HG03354 (cell line): ENCODE data around the gene SKIL.
"Not testable (repeated sequence)": the region's sequence is repeated elsewhere in the genome, so short reads cannot be mapped to it uniquely, and the experiment has no call there.

Source experiments
- ATAC-seq: cut with Tn5 transposase; IDR thresholded peaks from one replicate; pipeline ENCODE4 v1.9.1; 2021; ENCODE audit warnings: mild to moderate bottlenecking; ENCODE audit not compliant: unreplicated experiment, poor library complexity, severe bottlenecking

SKIL gene, protein sequence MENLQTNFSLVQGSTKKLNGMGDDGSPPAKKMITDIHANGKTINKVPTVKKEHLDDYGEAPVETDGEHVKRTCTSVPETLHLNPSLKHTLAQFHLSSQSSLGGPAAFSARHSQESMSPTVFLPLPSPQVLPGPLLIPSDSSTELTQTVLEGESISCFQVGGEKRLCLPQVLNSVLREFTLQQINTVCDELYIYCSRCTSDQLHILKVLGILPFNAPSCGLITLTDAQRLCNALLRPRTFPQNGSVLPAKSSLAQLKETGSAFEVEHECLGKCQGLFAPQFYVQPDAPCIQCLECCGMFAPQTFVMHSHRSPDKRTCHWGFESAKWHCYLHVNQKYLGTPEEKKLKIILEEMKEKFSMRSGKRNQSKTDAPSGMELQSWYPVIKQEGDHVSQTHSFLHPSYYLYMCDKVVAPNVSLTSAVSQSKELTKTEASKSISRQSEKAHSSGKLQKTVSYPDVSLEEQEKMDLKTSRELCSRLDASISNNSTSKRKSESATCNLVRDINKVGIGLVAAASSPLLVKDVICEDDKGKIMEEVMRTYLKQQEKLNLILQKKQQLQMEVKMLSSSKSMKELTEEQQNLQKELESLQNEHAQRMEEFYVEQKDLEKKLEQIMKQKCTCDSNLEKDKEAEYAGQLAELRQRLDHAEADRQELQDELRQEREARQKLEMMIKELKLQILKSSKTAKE

DNA sequence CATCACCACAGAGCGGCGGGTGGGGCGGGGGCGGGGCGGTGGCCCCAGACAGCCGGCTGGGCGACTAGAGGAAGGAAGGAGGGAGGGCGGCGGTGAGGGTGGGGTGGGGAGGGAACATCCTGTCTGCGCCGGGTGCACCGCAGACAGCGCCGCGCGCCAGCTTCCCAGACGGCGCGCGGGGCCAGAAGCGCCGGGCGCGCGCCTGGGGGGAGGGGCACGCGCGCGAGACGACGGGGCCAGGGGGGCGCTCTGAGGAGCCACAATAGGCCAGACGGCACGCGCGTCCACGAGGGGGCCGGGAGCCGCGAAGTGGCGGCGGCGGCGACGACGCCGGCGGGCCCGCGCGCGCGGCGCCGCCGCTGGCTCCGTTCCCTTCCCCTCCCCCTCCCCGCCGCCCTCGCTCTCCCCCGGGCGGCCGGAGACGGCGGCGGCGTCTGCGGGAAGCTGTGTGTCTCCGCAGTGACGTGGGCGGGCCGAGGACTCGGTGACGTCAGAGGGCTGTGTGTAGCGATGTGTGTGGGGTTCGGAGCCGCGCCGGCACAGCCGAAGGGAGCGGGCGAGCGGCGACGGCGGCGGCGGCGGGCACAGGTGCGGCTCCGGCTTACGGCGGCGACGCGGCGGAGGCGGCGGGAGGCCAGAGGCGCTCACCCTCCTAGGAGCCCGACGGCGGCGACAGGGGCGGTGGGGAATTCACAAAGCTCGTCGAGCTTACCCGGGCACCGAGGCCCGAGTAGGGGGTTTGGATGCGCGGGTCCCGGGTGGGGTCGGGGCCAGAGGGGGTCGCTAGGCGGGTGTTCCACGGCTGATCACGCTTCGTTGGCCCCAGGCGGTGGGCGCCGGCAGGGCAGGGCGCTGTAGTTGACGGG, at the start of gene SKIL:
TSS of gene SKIL (plus strand) at position 540 of the 866 bp plus-strand sequence. CDS start 2,617 bp downstream, outside the sequence.
- peak; percentile 68 for ATAC-seq

DNA sequence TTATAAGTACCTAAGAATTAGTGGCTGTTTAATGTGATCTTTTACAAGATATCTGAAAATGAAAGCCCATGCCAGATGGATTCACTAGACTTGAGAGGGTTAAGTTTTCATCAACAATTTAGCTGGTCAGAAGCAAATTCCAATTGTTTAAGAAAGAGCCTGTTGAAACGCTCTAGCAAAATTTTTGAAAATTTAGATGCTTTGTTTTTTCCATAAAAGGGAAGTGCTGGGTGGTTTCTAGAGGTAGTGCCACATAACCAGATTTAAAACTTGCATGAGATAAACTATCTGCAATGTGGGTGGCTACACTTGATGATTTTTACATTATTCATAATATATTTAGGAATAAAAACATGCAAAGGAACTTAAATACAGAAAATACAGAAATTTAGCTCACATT, 48.5 kb upstream of the SKIL start:
- ATAC-seq = no peak

DNA sequence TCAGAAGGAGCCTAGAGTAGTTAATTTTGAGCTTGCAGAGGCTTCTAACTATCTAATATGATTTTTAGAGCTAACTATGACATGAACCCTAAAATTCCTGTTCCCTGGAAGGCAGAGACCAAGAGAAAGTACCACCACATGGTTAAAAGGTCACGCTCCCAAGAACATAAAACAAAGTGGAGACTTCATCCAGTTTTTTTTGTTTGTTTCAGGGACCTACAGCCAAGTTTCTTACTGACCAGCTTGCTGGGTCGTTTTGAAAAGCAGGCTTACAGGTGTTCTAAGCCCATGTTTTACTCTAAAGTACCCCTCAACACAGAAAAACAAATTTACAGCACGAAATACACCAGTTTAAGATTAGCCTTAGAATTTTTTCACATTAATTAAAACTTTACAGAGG, 39.6 kb upstream of the SKIL start:
- ATAC-seq = no peak

DNA sequence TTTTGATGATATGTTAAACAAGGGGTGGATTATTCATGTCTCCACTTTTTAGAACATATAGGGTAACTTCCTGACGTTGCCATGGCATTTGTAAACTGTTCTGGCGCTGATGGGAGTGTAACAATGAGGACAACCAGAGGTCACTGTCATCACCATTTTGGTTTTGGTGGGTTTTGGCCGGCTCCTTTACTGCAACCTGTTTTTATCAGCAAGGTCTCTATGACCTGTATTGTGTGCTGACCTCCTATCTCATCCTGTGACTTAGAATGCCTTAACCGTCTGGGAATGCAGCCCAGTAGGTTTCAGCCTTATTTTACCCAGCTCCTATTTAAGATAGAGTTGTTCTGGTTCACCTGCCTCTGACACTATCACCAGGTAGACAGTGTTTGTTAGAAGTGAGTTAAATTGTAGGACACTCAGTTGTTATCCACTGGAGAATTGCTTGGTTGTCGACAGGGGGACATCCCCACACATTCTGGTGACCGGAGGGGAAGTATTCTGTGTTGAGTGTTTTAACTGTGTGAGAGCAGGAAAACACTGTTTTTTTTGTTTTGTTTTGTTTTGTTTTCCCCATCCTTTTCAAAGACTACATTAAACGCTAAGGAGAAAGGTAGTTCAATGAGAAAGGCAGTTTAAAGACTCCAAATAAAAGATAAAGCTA, 36.9 kb upstream of the SKIL start:
- no peak for ATAC-seq

DNA sequence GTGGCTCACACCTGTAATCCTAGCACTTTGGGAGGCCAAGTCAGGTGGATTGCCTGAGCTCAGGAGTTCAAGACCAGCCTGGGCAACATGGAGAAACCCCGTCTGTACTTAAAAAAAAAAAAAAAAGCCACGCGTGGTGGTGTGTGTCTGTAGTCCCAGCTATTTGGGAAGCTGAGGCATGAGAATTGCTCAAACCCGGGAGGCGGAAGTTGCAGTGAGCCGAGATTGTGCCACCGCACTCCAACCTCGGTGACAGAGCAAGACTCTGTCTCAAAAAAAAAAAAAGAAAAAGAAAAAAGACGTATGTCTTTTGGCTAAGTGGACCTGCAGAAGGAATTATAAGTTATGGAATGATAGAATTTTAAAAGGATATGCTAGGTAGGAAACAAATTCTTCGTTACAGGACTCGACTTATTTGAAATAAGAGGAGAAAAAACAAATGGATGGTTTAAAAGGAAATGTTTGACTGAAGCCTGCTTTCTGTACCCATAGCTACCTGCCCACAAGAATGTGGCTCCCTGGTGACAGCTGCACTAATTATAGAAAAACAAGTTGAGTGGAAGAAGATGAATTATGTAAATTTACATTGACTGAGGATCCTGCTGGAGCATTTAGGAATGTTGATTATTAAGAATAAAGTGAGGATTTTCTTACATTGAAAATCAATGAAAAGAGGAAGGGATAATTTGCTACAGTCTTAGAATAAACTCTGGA, 36.0 kb upstream of the SKIL start:
- ATAC-seq = no peak

DNA sequence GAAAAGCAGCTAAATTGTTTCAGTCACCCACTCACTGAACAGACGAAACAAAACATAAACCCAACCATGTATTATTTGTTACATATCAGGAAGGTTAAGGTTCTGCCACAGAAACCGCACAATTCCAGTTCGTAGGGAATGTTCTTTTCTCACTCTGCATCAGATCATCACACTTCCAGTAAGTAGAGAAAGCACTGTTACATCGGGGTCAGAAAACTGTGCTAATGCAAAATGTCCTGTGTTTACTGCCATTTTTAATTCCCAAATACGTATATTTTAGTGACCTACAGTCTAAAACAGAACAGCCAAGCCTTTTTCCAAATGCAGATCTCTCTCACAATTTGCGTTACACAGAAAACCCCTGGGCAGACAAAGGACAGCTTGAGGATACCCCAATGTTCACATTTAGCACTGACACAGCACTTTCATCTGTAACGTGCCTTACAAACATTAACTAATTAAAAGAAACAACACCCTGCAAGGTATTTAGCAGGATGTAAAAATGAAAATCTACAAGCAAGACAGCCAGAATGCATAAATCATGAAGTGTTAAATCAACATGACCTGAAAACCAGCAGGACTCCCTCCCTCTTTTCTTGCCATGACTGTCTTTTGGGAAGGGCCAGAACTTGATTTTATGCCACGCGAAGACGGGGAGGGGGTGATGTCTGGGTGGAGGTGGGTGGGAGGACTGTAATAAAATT, 34.8 kb upstream of the SKIL start:
- ATAC-seq = no peak

DNA sequence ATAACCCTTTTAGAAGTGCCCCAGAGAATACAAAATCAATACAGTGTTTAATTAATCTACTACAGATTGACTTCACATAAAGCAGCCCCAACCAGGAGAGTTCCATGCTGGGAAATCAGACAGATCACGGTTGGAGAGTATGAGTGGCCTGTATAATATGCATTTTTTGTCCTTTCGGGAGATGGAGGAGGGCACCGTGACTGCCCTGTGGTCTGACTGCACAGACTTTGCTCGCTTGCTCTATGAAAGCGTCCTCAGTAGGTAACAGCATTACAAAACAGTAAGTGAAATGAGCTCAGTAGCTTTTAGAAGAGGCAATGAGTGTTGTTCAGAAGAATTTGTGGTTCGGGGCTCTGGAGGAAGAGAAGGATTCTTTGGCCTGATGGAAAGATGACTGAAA, 34.2 kb upstream of the SKIL start:
- no peak for ATAC-seq

DNA sequence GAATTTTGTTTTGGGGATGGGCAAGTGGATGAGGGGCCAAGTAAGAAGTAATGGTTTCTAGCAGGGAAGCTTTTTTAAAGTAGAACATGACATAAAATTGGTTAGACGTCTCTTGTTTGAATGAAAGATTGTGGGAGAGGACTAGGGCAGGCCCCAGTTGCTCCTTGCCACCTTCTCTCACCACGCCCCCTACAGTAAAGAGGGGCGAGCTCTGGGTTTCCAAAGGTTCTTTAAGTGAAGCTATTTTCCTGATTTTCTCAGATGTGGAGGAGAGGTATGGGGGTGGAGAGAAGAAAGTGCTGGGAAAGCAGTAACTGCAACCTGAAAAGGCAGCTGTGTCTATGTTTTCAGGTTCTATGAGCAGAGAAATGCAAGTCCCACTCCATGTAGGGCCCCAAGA, 32.6 kb upstream of the SKIL start:
- ATAC-seq = no peak

DNA sequence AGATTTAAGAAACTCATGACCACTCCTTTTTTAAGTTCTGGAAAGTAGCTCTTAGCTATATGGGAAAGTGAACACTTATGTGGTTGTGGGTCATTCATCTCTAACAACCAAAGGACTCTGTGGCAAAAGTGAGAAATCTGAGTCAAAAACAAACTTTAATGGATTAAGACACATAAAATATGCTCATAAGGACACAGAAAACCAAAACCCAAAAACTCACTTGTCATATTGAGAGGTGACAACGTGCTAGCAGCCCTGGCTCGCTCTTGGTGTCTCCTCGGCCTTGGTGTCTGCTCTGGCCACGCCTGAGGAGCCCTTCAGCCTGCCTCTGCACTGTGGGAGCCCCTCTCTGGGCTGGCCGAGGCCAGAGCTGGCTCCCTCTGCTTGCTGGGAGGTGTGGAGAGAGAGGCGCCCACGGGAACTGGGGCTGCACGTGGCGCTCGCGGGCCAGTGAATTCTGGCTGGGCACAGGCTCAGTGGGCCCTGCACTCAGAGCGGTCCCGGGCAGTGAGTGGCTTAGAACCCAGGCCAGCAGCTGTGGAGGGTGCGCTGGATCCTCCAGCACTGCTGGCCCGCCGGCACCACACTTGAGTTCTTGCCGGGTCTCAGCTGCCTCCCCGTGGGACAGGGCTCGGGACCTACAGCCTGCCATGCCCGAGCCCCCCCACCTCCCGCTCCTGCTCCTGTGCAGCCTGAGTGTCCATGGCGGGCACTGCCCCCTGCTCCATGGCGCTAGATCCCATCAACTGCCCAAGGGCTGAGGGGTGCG, 30.3 kb upstream of the SKIL start:
- no peak for ATAC-seq

GRCh38 chr3:170327868-170328548, 29.5 kb upstream of the SKIL start:
- not testable (repeated sequence) for ATAC-seq

DNA sequence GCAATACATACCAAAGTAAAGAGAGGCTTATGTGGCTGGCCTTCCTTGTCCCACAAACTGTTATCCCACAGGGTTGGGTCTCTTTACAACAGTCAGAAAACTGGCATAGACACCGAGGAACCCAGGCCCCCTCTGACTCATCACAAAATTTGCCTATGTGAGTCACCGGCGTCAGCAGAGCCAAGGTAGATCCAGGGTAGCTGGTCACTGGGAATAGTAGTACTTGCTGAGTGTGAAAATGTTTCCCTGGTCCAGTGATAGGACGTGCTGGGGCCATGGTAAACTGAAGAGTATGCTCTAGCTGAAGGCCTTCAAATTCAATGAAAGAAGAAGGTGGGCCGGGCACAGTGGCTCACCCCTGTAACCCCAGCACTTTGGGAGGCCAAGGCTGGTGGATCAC, 27.1 kb upstream of the SKIL start:
- ATAC-seq = no peak

GRCh38 chr3:170331143-170331542, 26.4 kb upstream of the SKIL start:
- peak; percentile 77 for ATAC-seq

GRCh38 chr3:170337420-170337819, 20.1 kb upstream of the SKIL start:
- ATAC-seq = no peak

GRCh38 chr3:170338690-170339340, 18.7 kb upstream of the SKIL start:
- no peak for ATAC-seq

GRCh38 chr3:170342273-170342672, 15.2 kb upstream of the SKIL start:
- not testable (repeated sequence) for ATAC-seq

- not testable (repeated sequence) for ATAC-seq
Measured at GRCh38 chr3:170343859-170344258, 13.7 kb upstream of the SKIL start.

DNA sequence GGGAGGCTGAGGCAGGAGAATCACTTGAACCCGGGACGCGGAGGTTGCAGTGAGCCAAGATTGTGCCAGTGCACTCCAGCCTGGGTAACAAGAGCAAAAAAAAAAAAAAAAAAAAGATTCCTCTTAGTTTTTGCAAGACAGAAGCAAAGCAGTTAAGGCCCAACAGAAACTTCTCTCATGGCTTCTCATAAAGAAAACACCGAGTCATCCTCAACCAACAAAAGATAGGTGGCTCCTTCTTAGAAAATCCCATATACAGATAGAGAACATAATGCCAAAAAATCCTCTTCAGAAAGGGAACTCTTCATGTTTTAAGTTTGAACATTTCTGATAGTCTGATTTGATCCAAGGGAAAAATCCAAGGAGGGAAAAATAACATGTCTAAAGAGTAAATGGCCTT, 12.5 kb upstream of the SKIL start:
- ATAC-seq = no peak
